GM12878 (cell line): ENCODE measurements around the gene EXD3. TPM values are rescaled to one million over a fixed set of nuclear protein-coding genes. Genes with fewer than 3 reads are reported as not detected.

Source experiments
- CBX5 ChIP-seq: sonication (generic); IDR thresholded peaks from 2 replicates; pipeline ENCODE4 v1.6.1; 2016; ENCODE audit warnings: low read depth, moderate library complexity, mild to moderate bottlenecking, inconsistent platforms
- CTCF ChIP-seq, 3 experiments: IDR thresholded peaks in 2 of 3; conservative IDR thresholded peaks in 1 of 3; 2 replicates each; pipeline ENCODE4 v1.5.1; 2011; ENCODE audit warnings: low read depth in 3 of 3, low read length in 3 of 3, mild to moderate bottlenecking in 3 of 3, control low read depth in 2 of 3, moderate library complexity in 2 of 3, inconsistent platforms in 1 of 3, mixed read lengths in 1 of 3; ENCODE audit not compliant: control insufficient read depth in 2 of 3, insufficient read depth in 1 of 3; ENCODE audit errors: extremely low read depth in 1 of 3
- CUX1 ChIP-seq: IDR thresholded peaks from 2 replicates; pipeline ENCODE4 v1.6.1; 2012; ENCODE audit warnings: improper control_type of control experiment, low read depth, low read length; ENCODE audit not compliant: insufficient replicate concordance
- EP300 ChIP-seq, 2 experiments: fragments of 150-350 bp in 1 of 2; IDR thresholded peaks; 2 replicates each; pipeline ENCODE4 v1.6.1; 2011 to 2012; ENCODE audit warnings: low read depth in 2 of 2, low read length in 2 of 2, borderline replicate concordance in 1 of 2, improper control_type of control experiment in 1 of 2, inconsistent platforms in 1 of 2; ENCODE audit not compliant: control insufficient read depth in 1 of 2
- FOXK2 ChIP-seq: fragments of 450-650 bp; IDR thresholded peaks from 2 replicates; pipeline ENCODE4 v1.6.1; 2017; ENCODE audit warnings: mild to moderate bottlenecking, moderate library complexity
- HCFC1 ChIP-seq: fragments of 150-350 bp; IDR thresholded peaks from 2 replicates; pipeline ENCODE4 v1.6.1; 2014; ENCODE audit warnings: low read length
- IRF5 ChIP-seq: fragments of 450-650 bp; IDR thresholded peaks from 2 replicates; pipeline ENCODE4 v1.6.1; 2017; ENCODE audit warnings: borderline replicate concordance
- KAT2A ChIP-seq: conservative IDR thresholded peaks from 2 replicates; pipeline ENCODE4 v1.6.1; 2011; ENCODE audit warnings: low read depth, low read length; ENCODE audit not compliant: control insufficient read depth
- NR2C2 ChIP-seq: IDR thresholded peaks from 2 replicates; pipeline ENCODE4 v1.6.1; 2011; ENCODE audit warnings: borderline replicate concordance, low read depth; ENCODE audit not compliant: control insufficient read depth, insufficient read length
- PKNOX1 ChIP-seq: fragments of 450-650 bp; IDR thresholded peaks from 2 replicates; pipeline ENCODE4 v1.6.1; 2016; ENCODE audit warnings: mild to moderate bottlenecking
- POLR2A ChIP-seq: IDR thresholded peaks from 2 replicates; pipeline ENCODE4 v1.6.1; 2011; ENCODE audit warnings: low read depth, mild to moderate bottlenecking, low read length
- POU2F2 ChIP-seq: IDR thresholded peaks from 3 replicates; pipeline ENCODE4 v1.6.1; 2011; ENCODE audit warnings: low read depth, mild to moderate bottlenecking, low read length, borderline replicate concordance
- RAD51 ChIP-seq: fragments of 450-650 bp; IDR thresholded peaks from 2 replicates; pipeline ENCODE4 v1.6.1; 2016; ENCODE audit warnings: moderate library complexity, mild to moderate bottlenecking, inconsistent platforms
- SIX5 ChIP-seq: IDR thresholded peaks from 2 replicates; pipeline ENCODE4 v1.6.1; 2011; ENCODE audit warnings: mild to moderate bottlenecking, low read depth, low read length, moderate library complexity; ENCODE audit not compliant: severe bottlenecking
- SMC3 ChIP-seq: IDR thresholded peaks from 2 replicates; pipeline ENCODE4 v1.6.1; 2011; ENCODE audit warnings: low read length, improper control_type of control experiment, borderline replicate concordance
- STAT3 ChIP-seq: IDR thresholded peaks from 2 replicates; pipeline ENCODE4 v1.6.1; 2011; ENCODE audit warnings: low read depth, low read length, improper control_type of control experiment
- TAF1 ChIP-seq: IDR thresholded peaks from 2 replicates; pipeline ENCODE4 v1.6.1; 2011; ENCODE audit warnings: mild to moderate bottlenecking, low read depth, low read length, borderline replicate concordance
- TBL1XR1 ChIP-seq: IDR thresholded peaks from 2 replicates; pipeline ENCODE4 v1.6.1; 2012; ENCODE audit warnings: low read depth, low read length, improper control_type of control experiment
- ZNF274 ChIP-seq: IDR thresholded peaks from one replicate; pipeline ENCODE4 v1.8.0; 2011; ENCODE audit not compliant: insufficient read length, insufficient read depth
- ZNF622 ChIP-seq: fragments of 450-650 bp; IDR thresholded peaks from 2 replicates; pipeline ENCODE4 v1.6.1; 2017; ENCODE audit warnings: mild to moderate bottlenecking, inconsistent platforms
- polyA plus RNA-seq, 11 experiments: library from polyadenylated mRNA; depleted of rRNA in 4 of 11; unstranded in 6 of 11; stranded (reverse) in 5 of 11; fragments of >200 nt; fragmentation: Nextera tagmentation in 4 of 11; fragmentation: Illumina TruSeq in 1 of 11; extraction: Ambion mirVana in 4 of 11; extraction: Trizol in 1 of 11; gene quantifications; 1 replicate in 1 of 11; 2 replicates in 10 of 11; pipeline versions ENCODE4 v1.2.1 to v1.2.3, GENCODE V29; 2011 to 2016; ENCODE audit warnings: inconsistent platforms in 2 of 11, missing spikeins in 2 of 11, low read depth in 1 of 11
- total RNA-seq, 4 experiments: library from RNA; depleted of rRNA in 3 of 4; stranded (reverse); fragments of >200 nt in 3 of 4; fragmentation: Illumina TruSeq in 1 of 4; extraction: Trizol in 1 of 4; gene quantifications; 2 replicates each; pipeline versions ENCODE4 v1.2.1 to v1.2.3, GENCODE V29; 2013 to 2021

Gene EXD3
- total and polyA plus RNA-seq, 10 of the 15 experiments (the other 5 are each of a cell fraction or from before 2014, with no cell fraction given), result 0.21 to 7.1 (median 3.6) TPM

GRCh38 chr9:137422604-137423513 lies at the start of gene EXD3, which contains the start of gene NOXA1 (continued):
- peak; percentile 64 to 82 (median 73); a peak in 5 of 6 replicates for TF ChIP-seq CTCF (IDR thresholded peaks at IDR 0.05 in 2 of 3, conservative IDR thresholded peaks at IDR 0.05 in 1 of 3; ENCODE audit: control insufficient read depth in 2 of 3, extremely low read depth in 1 of 3, insufficient read depth in 1 of 3, low read depth in 3 of 3, low read length in 3 of 3)
- peak; percentile 68 for TF ChIP-seq SIX5
- no peak for TF ChIP-seq STAT3
- no peak for TF ChIP-seq ZNF274
- 0 out of 2 replicates have a peak, but pooled peaks have one; percentile 14 for TF ChIP-seq PKNOX1
- no peak for TF ChIP-seq IRF5
- TF ChIP-seq TBL1XR1, result peak; percentile 43; the same call in 1 of the 2 replicates
- TF ChIP-seq HCFC1, result peak; percentile 85
- no peak for TF ChIP-seq RAD51
- no peak for TF ChIP-seq CUX1
- peak; percentile 70 for TF ChIP-seq POLR2A
- TF ChIP-seq KAT2A, result no peak
- TF ChIP-seq FOXK2, result no peak
- no peak for TF ChIP-seq ZNF622
- peak; percentile 81; the same call in 1 of the 2 replicates for TF ChIP-seq TAF1
- peak; percentile 43; the same call in 1 of the 2 replicates for TF ChIP-seq SMC3
- no peak for TF ChIP-seq EP300 (IDR thresholded peaks at IDR 0.05; ENCODE audit: borderline replicate concordance in 1 of 2, control insufficient read depth in 1 of 2, low read depth in 2 of 2, low read length in 2 of 2)
- peak; percentile 77; the same call in 2 of the 3 replicates for TF ChIP-seq POU2F2
- TF ChIP-seq CBX5, result peak; percentile 46; the same call in 1 of the 2 replicates
- TF ChIP-seq NR2C2, result no peak
